Measurements from ENCODE around the gene TNIK.

Gene TNIK

GRCh38 chr3:171356251-171356650 is 104.0 kb downstream of the TNIK start:
- no peak for DNase-seq

GRCh38 chr3:171354706-171355582 is 105.3 kb downstream of the TNIK start:
- no peak for DNase-seq

- no peak for DNase-seq
Observed at GRCh38 chr3:171354049-171354705, 106.0 kb downstream of the TNIK start.

GRCh38 chr3:171353423-171353822 is 106.8 kb downstream of the TNIK start:
- no peak for DNase-seq

GRCh38 chr3:171352387-171352935 is 107.7 kb downstream of the TNIK start:
- DNase-seq = no peak

GRCh38 chr3:171351676-171352075 is 108.5 kb downstream of the TNIK start:
- DNase-seq = no peak

- DNase-seq = no peak
Observed at GRCh38 chr3:171350364-171350763, 109.8 kb downstream of the TNIK start.

GRCh38 chr3:171349392-171349791 is 110.8 kb downstream of the TNIK start:
- DNase-seq = no peak

- no peak for DNase-seq
Observed at GRCh38 chr3:171348121-171348520, 112.1 kb downstream of the TNIK start.

- peak; percentile 37 for DNase-seq
Observed at GRCh38 chr3:171347301-171348039, 112.7 kb downstream of the TNIK start.

- no peak for DNase-seq
Observed at GRCh38 chr3:171346582-171347300, 113.5 kb downstream of the TNIK start.

- DNase-seq = no peak
Observed at GRCh38 chr3:171346019-171346418, 114.2 kb downstream of the TNIK start.

- DNase-seq = no peak
Observed at GRCh38 chr3:171345107-171345843, 114.9 kb downstream of the TNIK start.

- DNase-seq = no peak
Observed at GRCh38 chr3:171343693-171344092, 116.5 kb downstream of the TNIK start.

GRCh38 chr3:171342783-171343420 is 117.3 kb downstream of the TNIK start:
- no peak for DNase-seq

- no peak for DNase-seq
Observed at GRCh38 chr3:171342200-171342599, 118.0 kb downstream of the TNIK start.

GRCh38 chr3:171340434-171340833 is 119.8 kb downstream of the TNIK start:
- no peak for DNase-seq

- DNase-seq = no peak
Observed at GRCh38 chr3:171339598-171339997, 120.6 kb downstream of the TNIK start.

GRCh38 chr3:171336406-171336805 is 123.8 kb downstream of the TNIK start:
- DNase-seq = no peak

GRCh38 chr3:171335559-171335958 is 124.6 kb downstream of the TNIK start:
- DNase-seq = no peak

GRCh38 chr3:171334465-171334811 is 125.8 kb downstream of the TNIK start:
- no peak for DNase-seq
